HEK293T (cell line): Measurements from ENCODE around the gene B4GALT2.

Experiments
- CTCF ChIA-PET: fragments of 350-600 bp; formaldehyde crosslinking; extraction: SDS; loops from one replicate; lab custom pipeline; 2021; ENCODE audit warnings: antibody characterized with exemption, inconsistent platforms; lab: Yijun Ruan, JAX
- POLR2A ChIA-PET: fragments of 350-600 bp; formaldehyde crosslinking; extraction: SDS; loops from one replicate; lab custom pipeline; 2020; ENCODE audit warnings: antibody characterized with exemption, inconsistent platforms; lab: Yijun Ruan, JAX
- DNase-seq: peaks from one replicate; pipeline ENCODE4 v3.0.0; 2012; ENCODE audit warnings: mixed read lengths; ENCODE audit errors: extremely low spot score
- ARNT ChIP-seq: fragments of 450-650 bp; IDR thresholded peaks from 2 replicates; pipeline ENCODE4 v1.6.1; 2017; ENCODE audit warnings: mild to moderate bottlenecking
- BHLHE40 ChIP-seq: fragments of 450-650 bp; IDR thresholded peaks from 2 replicates; pipeline ENCODE4 v1.6.1; 2016; ENCODE audit warnings: mild to moderate bottlenecking, moderate library complexity, borderline replicate concordance
- CTBP1 ChIP-seq: fragments of 450-650 bp; IDR thresholded peaks from 2 replicates; pipeline ENCODE4 v1.6.1; 2016; ENCODE audit warnings: borderline replicate concordance
- ELF4 ChIP-seq: fragments of 450-650 bp; IDR thresholded peaks from 2 replicates; pipeline ENCODE4 v1.6.1; 2017; ENCODE audit warnings: antibody characterized with exemption
- FOXA1 ChIP-seq: fragments of 450-650 bp; IDR thresholded peaks from 2 replicates; pipeline ENCODE4 v1.6.1; 2016; ENCODE audit warnings: mild to moderate bottlenecking
- FOXK2 ChIP-seq: fragments of 450-650 bp; IDR thresholded peaks from 2 replicates; pipeline ENCODE4 v1.6.1; 2016; ENCODE audit warnings: mild to moderate bottlenecking
- FOXM1 ChIP-seq: fragments of 450-650 bp; IDR thresholded peaks from 2 replicates; pipeline ENCODE4 v1.6.1; 2017; ENCODE audit warnings: mild to moderate bottlenecking, borderline replicate concordance
- HDGF ChIP-seq: fragments of 450-650 bp; IDR thresholded peaks from 2 replicates; pipeline ENCODE4 v1.6.1; 2017; ENCODE audit warnings: antibody characterized with exemption, borderline replicate concordance
- L3MBTL2 ChIP-seq: fragments of 450-650 bp; conservative IDR thresholded peaks from 2 replicates; pipeline ENCODE4 v1.6.1; 2016; ENCODE audit warnings: mild to moderate bottlenecking
- LEF1 ChIP-seq: fragments of 450-650 bp; IDR thresholded peaks from 2 replicates; pipeline ENCODE4 v1.6.1; 2017; ENCODE audit warnings: mild to moderate bottlenecking, borderline replicate concordance
- NFRKB ChIP-seq: fragments of 450-650 bp; IDR thresholded peaks from 2 replicates; pipeline ENCODE4 v1.6.1; 2016; ENCODE audit warnings: mild to moderate bottlenecking, moderate library complexity
- SP1 ChIP-seq: fragments of 450-650 bp; IDR thresholded peaks from 2 replicates; pipeline ENCODE4 v1.6.1; 2017
- SUZ12 ChIP-seq: fragments of 450-650 bp; IDR thresholded peaks from 2 replicates; pipeline ENCODE4 v1.6.1; 2016; ENCODE audit warnings: mild to moderate bottlenecking
- TARDBP ChIP-seq: fragments of 450-650 bp; IDR thresholded peaks from 2 replicates; pipeline ENCODE4 v1.6.1; 2016
- ZNF384 ChIP-seq: fragments of 450-650 bp; IDR thresholded peaks from 2 replicates; pipeline ENCODE4 v1.6.1; 2016
- TF ChIP-seq, protein P1 (sequence below): fragments of 450-650 bp; IDR thresholded peaks from 2 replicates; pipeline ENCODE4 v1.6.1; 2016

B4GALT2 gene

DNA sequence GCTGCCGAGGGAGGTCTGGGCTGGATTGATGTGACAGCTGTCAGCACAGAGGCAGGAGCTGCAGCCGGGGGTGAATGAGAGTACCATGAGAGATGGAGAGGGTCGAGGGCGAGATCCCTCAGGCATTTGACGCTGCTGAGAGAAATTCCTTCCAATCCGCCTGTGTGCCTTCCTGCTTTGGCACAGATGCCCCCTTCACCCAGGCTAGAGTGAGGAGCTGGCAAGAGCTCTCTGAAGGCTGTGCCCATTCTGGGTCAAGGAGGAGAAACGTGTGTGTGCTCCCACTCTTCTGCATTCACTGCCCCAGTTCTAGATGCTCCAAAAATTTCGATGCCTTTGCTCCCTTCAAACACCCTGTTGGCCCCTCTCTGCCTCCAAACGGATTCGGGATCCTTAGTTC, 40.6 kb upstream of the B4GALT2 start:
- ChIA-PET CTCF (interaction anchor here (0.7 kb wide), 1 partner anchor 110 kb away, joined by 3 read pairs; no protein-coding TSS in a partner anchor), POLR2A (no interaction called here)
- TF ChIP-seq, protein P1, sequence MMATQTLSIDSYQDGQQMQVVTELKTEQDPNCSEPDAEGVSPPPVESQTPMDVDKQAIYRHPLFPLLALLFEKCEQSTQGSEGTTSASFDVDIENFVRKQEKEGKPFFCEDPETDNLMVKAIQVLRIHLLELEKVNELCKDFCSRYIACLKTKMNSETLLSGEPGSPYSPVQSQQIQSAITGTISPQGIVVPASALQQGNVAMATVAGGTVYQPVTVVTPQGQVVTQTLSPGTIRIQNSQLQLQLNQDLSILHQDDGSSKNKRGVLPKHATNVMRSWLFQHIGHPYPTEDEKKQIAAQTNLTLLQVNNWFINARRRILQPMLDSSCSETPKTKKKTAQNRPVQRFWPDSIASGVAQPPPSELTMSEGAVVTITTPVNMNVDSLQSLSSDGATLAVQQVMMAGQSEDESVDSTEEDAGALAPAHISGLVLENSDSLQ: no peak
- TF ChIP-seq FOXA1 (no peak), SP1 (no peak), TARDBP (no peak), NFRKB (no peak), HDGF (no peak), BHLHE40 (no peak), CTBP1 (no peak), ELF4 (no peak), LEF1 (no peak), ZNF384 (no peak), ARNT (no peak), SUZ12 (no peak), L3MBTL2 (no peak)
- DNase-seq: no peak

DNA sequence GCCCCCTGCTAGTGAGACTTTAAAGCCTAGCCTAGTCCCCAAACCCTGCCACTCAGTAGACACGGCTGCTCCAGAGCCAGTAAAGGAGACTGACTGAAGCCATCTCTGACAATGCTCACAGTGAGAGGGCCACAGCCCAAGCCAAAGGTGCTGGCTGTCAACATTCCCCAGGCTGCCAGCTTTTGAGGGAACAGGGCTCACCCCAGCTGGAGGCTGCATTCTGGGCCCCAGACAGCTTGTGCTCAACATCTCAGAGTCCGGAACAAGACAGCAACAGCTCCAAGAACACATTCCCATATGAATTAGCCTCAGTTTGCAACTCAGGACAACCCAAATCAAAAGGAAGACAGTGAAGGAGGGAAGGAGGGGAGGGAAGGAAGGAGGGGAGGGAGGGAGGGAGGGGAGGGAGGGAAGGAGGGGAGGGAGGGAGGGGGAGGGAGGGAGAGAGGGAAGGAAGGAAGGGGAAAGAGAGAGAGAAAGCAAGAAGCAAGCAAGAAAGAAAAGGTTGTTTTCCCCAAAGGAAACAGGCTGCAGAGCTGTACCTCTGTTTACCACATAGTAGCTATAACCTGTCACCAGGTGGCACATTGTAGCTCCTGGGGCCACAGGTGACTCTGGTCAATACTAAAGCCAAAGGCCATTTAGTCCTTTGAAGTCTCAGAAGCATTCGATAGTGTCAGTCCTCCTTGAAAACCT, 40.0 kb upstream of the B4GALT2 start:
- CTCF ChIA-PET: interaction anchor here (1.0 kb wide), 1 partner anchor 9 kb away, joined by 3 read pairs; no protein-coding TSS in a partner anchor
- POLR2A ChIA-PET: interaction anchor here (1.1 kb wide), 1 partner anchor 36 kb away, joined by 5 read pairs; no protein-coding TSS in a partner anchor
- TF ChIP-seq FOXA1 (no peak), BHLHE40 (no peak), FOXK2 (no peak), HDGF (no peak), SP1 (no peak), NFRKB (no peak), LEF1 (no peak), ZNF384 (no peak)
- TF ChIP-seq, protein P1: no peak
- DNase-seq: no peak

DNA sequence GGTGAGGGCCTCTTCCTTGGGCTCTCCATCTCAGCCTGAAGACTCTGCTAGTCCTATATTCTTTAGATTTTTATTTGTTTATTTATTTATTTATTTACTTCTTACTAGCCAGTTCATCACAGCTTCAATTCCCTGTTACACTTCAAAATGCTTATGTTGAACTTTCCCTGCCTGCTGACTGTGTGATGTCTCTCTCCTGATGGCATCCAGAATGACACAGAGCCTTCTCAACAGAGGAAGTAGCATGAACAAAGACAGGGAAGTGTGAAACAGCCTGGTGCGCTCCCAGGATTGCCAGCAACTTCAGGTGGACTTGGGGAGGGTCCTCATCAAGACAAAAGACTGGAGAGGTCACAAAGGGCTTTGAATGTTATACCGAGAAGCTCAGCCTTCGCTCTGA, 36.6 kb upstream of the B4GALT2 start:
- no peak for DNase-seq
- TF ChIP-seq NFRKB: no peak
- ChIA-PET POLR2A (interaction anchor here (2.5 kb wide), 1 partner anchor 292 kb away, joined by 7 read pairs; the partner anchor contains the start of gene KDM4A), CTCF (interaction anchor here (1.0 to 5.1 kb wide), 3 partner anchors 8 to 105 kb away, joined by 3 to 33 read pairs (median 3); no protein-coding TSS in a partner anchor)

DNA sequence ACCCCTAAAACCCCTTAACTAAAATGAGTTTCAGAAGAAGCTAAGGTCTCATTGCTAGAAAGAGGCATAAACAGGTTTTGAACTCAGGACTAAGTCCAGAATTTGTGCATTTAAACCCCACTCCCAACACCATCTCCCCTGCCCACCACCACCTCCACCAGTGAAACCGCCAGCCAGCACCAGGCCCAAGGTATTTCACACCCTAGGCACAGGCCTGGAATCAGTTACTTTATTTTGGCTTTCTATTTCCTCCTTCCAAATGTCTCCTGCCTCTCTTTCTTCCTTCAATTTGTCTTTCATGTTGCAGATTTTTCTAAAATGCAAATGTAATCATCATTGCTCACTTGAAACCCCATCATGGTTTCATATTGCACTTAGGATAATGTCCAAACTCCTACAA, 34.1 kb upstream of the B4GALT2 start:
- POLR2A ChIA-PET: no interaction called here
- CTCF ChIA-PET: interaction anchor here (1.7 to 5.1 kb wide), 2 partner anchors 10 to 15 kb away, joined by 7 to 33 read pairs; no protein-coding TSS in a partner anchor
- DNase-seq: no peak
- TF ChIP-seq, protein P1: no peak
- TF ChIP-seq ZNF384: no peak
- no peak for TF ChIP-seq NFRKB
- TF ChIP-seq HDGF: no peak

DNA sequence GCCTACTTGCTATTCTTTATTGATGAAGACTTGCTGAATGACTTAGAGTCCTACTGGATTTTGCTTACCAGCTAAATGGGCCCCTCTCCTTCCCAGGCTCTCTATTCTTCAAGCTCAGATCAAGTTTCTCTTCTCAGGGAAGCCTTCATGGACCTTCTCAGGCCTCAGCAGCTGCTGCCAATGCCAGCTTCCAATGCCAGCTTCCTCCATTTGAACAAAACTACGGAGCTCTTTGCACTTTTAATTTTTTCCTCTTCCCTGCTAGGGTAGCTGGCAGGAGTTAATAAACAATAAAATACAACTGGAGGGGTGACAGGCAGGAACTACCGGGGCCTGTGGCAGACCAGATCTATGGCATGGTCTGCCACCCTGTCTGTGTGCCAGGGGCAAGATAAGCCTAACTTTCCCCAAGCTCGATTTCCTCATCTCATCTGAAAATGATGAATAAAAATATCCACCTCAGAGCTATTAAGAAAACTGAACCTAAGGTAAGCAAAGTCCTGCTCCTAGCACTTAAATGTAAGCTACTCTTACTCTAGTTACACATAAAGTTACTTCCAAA, 33.3 kb upstream of the B4GALT2 start:
- TF ChIP-seq, protein P1: no peak
- TF ChIP-seq ELF4 (no peak), HDGF (no peak), SUZ12 (no peak), ARNT (no peak), CTBP1 (no peak), SP1 (no peak), FOXM1 (no peak), LEF1 (no peak), FOXK2 (no peak), FOXA1 (no peak), L3MBTL2 (no peak), BHLHE40 (no peak), NFRKB (no peak), ZNF384 (no peak), TARDBP (no peak)
- CTCF ChIA-PET: interaction anchor here (0.6 to 5.1 kb wide), 9 partner anchors 9 to 301 kb away, joined by 3 to 33 read pairs (median 5); no protein-coding TSS in a partner anchor
- POLR2A ChIA-PET: interaction anchor here (0.9 to 4.6 kb wide), 3 partner anchors 11 to 29 kb away, joined by 5 to 25 read pairs (median 7); partner anchors contain the start of gene ATP6V0B
- DNase-seq: no peak
